GM21619 (cell line): Measurements from ENCODE around the gene ASB12.

ENCODE experiments used
- ATAC-seq: cut with Tn5 transposase; IDR thresholded peaks from one replicate; pipeline ENCODE4 v1.9.1; 2021; ENCODE audit not compliant: unreplicated experiment

Gene ASB12

DNA sequence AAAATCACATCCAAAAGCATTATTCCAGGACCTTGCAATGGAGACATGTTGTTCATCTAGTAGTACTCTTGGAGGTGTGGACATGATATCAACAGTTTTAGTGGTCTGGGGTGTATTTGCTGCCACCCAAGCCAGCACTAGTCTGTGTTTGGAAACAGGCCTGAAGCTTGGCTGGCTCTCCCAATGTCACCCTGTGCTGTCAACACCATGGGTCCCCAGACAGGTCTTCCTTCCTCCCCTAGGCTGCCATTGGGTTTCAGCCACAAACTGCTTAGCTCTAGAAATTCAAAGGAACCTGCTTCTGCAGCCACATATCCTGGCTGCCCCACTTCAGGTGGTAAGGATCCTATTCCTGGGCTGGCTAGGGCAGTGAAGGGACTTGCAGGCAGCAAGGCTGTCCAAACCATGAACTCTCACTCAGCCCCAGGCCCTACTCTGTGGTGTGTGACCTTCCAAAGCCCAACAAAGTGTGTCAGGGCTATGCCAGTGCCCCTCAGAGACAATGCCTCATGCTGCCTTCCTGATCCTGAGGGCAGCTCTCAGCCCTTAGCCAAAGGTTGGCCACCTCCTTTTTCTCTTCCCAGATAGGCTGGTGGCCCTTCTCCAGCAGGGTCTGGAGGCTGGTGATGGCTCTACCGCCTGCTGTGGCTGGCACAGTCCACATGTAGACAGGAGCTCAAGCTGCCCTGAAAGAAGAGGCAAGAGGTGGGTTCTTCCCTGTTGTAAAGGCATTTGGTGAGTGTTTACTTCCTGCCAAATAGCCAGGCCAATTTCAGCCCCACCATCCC, 43.2 kb downstream of the ASB12 start:
- no peak for ATAC-seq

DNA sequence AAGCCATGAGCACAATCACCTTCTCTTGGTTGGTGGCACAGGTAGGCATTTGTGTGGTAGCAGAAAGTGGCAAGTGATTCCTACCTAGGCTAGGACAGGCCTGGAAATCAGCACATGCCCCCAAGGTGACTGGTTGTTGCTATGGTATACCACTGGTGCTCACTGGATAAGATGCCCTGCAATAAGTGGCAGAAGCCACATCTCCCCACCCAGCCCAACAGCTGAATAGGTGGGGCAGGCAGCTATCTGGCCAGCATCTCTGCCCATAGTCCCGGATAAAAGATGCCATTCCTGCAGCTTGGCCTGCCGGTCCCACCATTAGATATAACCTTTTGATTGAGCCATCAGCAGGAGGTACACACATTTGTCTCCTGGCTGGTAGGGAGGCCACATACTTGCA, 46.0 kb downstream of the ASB12 start:
- ATAC-seq = no peak

DNA sequence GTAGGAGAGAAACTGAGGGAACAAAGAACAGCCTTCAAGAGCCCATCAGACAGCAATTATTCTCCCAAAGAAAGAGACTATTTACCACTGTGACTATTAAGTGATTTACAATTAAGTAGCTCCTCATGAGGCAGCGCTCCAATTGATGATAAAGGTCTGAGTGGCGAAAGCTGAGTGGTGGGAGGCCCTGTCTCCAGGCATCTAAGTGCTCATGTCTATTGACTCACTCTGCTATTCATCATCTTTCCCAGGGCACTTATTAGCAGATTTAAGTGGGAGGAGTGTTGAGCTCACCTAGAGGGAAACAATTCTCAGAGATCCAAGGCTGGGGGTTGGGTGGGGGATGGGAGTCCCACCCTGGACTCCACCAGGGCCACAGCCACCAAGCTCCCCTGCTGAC, 48.2 kb downstream of the ASB12 start:
- no peak for ATAC-seq

DNA sequence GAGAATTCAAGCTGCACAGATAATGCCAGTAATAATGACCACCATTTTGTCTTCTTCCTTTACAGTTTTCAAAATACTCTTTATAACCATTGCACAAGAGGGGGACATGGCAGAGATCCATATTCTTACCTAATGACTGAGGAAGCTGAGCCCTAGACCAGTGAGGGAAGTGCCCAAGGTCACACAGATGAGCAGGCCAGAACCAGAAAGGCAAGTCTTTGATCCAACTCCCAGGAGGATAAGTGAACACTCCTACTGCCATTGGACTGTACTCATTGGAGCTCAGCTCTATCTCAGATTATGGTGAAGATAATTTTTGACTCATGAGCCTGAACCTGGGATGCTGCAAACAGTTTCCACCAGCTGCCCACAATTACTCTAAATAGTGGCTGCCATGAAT, 53.5 kb downstream of the ASB12 start:
- no peak for ATAC-seq
